Ureter (tissue), 1 donor: ENCODE measurements around the gene SIAH3. TPM values are rescaled to one million over a fixed set of nuclear protein-coding genes. Genes with fewer than 3 reads are reported as not detected.
A peak's percentile ranks its signal among the peaks of the same experiment; 100 is the strongest.

Source experiments
- DNase-seq: peaks from one replicate; pipeline ENCODE4 v3.0.0-alpha.2; 2020; ENCODE audit warnings: low spot score
- total RNA-seq: library from RNA; stranded (reverse); gene quantifications from one replicate; pipeline ENCODE4 v1.2.4, GENCODE V29; 2023
- donor health status: DM: yes; HTN: yes; CAD: no.

Gene SIAH3
- total RNA-seq, 1 donor from 2014 or later = 0.08 TPM

- DNase-seq = no peak
Measured at GRCh38 chr13:45861322-45861721, 9.8 kb upstream of the SIAH3 start.

- no peak for DNase-seq
Measured at GRCh38 chr13:45860240-45860639, 8.7 kb upstream of the SIAH3 start.

GRCh38 chr13:45859705-45860104 is 8.2 kb upstream of the SIAH3 start:
- DNase-seq = no peak

- DNase-seq = no peak
Measured at GRCh38 chr13:45852494-45852893, 941 bp upstream of the SIAH3 start.

GRCh38 chr13:45851956-45852355 is 403 bp upstream of the SIAH3 start:
- DNase-seq = no peak

GRCh38 chr13:45850027-45850613 is 1.4 kb downstream of the SIAH3 start:
- DNase-seq = no peak

GRCh38 chr13:45849408-45849807 is 2.1 kb downstream of the SIAH3 start:
- no peak for DNase-seq

GRCh38 chr13:45847554-45848224 is 3.9 kb downstream of the SIAH3 start:
- DNase-seq = no peak

- no peak for DNase-seq
Measured at GRCh38 chr13:45846681-45847080, 4.9 kb downstream of the SIAH3 start.

- no peak for DNase-seq
Measured at GRCh38 chr13:45838171-45838745, 13.3 kb downstream of the SIAH3 start.

- no peak for DNase-seq
Measured at GRCh38 chr13:45837111-45837510, 14.4 kb downstream of the SIAH3 start.

GRCh38 chr13:45834411-45834994 is 17.1 kb downstream of the SIAH3 start:
- no peak for DNase-seq

- DNase-seq = peak; percentile 46
Measured at GRCh38 chr13:45833663-45834375, 17.7 kb downstream of the SIAH3 start.

GRCh38 chr13:45833242-45833641 is 18.3 kb downstream of the SIAH3 start:
- peak; percentile 29 for DNase-seq

GRCh38 chr13:45831851-45832250 is 19.7 kb downstream of the SIAH3 start:
- DNase-seq = no peak

GRCh38 chr13:45830121-45830520 is 21.4 kb downstream of the SIAH3 start:
- DNase-seq = no peak

- no peak for DNase-seq
Measured at GRCh38 chr13:45828256-45828968, 23.1 kb downstream of the SIAH3 start.

- no peak for DNase-seq
Measured at GRCh38 chr13:45827318-45827717, 24.2 kb downstream of the SIAH3 start.

GRCh38 chr13:45826731-45827130 is 24.8 kb downstream of the SIAH3 start:
- no peak for DNase-seq

- DNase-seq = no peak
Measured at GRCh38 chr13:45825387-45825650, 26.2 kb downstream of the SIAH3 start.

GRCh38 chr13:45823583-45823982 is 28.0 kb downstream of the SIAH3 start:
- no peak for DNase-seq

- no peak for DNase-seq
Measured at GRCh38 chr13:45821811-45822210, 29.7 kb downstream of the SIAH3 start.
